Epithelial cell of esophagus (primary cell): ENCODE measurements around the gene ODAD4.

Experiments
- DNase-seq: peaks from one replicate; pipeline ENCODE4 v3.0.0; 2010; ENCODE audit warnings: low read depth
- H3K4me3 ChIP-seq: 2 replicates; pipeline ENCODE4 v1.5.1; 2011; ENCODE audit warnings: mild to moderate bottlenecking, low read length, control low read depth
- TF ChIP-seq, protein P1 (sequence below): IDR thresholded peaks from 2 replicates; pipeline ENCODE4 v1.5.1; 2011; ENCODE audit warnings: low read depth, mild to moderate bottlenecking, low read length, control low read depth, inconsistent platforms; ENCODE audit not compliant: insufficient read depth; ENCODE audit errors: missing control alignments

Gene ODAD4

DNA sequence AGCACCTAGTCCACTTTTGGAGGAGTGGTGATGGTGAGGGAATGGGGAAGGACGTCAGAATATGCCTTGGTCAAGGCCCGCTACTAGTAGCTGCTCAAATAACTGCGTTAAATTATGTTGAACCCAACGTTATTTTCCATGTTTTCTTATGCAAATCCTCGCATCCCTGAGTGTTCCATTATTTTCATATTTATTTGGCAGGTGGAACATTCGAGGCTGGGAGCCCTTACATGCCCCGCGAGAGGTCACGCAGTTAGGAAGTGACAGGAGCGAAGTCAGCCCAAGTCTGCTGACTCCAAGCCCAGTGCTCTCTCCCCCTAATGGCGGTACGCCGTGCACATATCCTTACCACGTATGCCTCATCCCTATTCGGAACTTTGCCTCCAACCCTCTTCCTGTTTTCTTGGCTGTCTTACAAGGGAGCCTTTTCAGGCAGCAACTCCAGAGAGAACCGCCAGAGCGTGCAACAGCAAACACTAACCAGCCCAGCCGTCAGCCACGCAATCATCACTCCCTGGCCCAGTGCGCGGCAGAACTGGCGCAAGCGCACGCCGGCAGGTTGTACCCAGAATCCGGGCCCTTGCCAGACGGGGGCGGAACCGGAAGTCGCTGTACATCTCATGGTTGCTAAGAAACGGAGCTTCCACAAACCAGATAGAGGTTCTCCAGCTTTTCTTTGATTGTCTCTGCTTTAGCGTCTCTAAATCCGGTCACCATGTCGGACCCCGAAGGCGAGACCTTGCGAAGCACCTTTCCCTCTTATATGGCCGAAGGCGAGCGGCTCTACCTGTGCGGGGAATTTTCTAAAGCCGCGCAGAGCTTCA, at the start of gene ODAD4:
Gene ODAD4, plus strand, starts transcription at position 609 of the 824 bp plus-strand sequence. Its CDS starts 107 bp downstream, at position 716.
- TF ChIP-seq, protein P1, sequence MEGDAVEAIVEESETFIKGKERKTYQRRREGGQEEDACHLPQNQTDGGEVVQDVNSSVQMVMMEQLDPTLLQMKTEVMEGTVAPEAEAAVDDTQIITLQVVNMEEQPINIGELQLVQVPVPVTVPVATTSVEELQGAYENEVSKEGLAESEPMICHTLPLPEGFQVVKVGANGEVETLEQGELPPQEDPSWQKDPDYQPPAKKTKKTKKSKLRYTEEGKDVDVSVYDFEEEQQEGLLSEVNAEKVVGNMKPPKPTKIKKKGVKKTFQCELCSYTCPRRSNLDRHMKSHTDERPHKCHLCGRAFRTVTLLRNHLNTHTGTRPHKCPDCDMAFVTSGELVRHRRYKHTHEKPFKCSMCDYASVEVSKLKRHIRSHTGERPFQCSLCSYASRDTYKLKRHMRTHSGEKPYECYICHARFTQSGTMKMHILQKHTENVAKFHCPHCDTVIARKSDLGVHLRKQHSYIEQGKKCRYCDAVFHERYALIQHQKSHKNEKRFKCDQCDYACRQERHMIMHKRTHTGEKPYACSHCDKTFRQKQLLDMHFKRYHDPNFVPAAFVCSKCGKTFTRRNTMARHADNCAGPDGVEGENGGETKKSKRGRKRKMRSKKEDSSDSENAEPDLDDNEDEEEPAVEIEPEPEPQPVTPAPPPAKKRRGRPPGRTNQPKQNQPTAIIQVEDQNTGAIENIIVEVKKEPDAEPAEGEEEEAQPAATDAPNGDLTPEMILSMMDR: peak; percentile 68
- peak within 1 kb of the TSS; percentile 59 for H3K4me3 ChIP-seq
- peak; percentile 99 for DNase-seq

DNA sequence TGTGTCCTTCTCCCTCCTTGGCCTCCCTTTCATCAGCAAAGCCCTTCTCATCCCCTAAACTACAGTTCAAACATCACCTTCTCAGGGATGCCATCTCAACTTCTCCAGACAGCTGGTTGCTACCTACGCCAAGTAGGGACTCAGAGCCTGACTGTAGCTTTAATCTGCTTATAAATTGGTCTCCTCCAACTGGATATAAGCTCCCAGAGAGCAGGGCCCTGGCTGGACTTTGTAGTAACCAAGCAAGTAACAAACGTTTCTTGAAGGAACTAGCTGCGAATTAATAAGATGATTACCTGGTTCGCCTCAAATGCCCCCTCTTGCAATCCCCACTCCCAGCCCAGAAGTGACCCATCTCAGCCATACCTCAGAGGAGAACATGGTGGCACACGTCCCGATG, 47.7 kb upstream of the ODAD4 start:
- no peak overlapping the region for H3K4me3 ChIP-seq
- TF ChIP-seq, protein P1: no peak
- DNase-seq: no peak

- H3K4me3 ChIP-seq: no peak overlapping the region
- no peak for DNase-seq
- TF ChIP-seq, protein P1: peak; percentile 40
Measured at GRCh38 chr17:41885733-41886132, 44.7 kb upstream of the ODAD4 start.

DNA sequence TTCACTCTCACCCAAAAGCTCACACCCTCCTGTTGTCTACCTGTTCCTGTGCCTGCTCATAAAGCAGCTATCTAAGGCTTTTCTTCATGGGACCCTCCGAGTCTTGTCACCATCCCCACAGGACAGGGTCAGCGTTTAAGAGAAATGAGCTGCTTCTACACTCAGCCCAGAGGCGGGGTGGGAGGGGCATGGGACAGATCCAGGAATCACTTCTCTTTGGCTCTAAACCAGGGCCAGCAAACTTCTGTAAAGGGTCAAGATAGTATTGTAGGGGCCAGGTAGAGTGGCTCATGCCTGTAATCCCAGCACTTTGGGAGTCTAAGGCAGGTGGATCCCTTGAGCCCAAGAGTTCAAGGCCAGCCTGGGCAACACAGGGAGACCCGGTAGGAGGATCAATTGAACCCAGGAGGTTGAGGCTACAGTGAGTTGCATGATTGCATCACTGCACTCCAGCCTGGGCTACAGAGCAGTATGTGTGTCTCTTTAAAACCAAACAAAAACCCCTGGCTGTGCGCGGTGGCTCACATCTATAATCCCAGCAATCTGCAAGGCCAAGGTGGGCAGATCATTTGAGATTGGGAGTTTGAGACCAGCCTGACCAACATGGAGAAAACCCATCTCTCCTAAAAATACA, 42.0 kb upstream of the ODAD4 start:
- H3K4me3 ChIP-seq: no peak overlapping the region
- no peak for DNase-seq
- TF ChIP-seq, protein P1: no peak

- no peak overlapping the region for H3K4me3 ChIP-seq
- TF ChIP-seq, protein P1: no peak
- DNase-seq: no peak
Measured at GRCh38 chr17:41891135-41892020, 39.0 kb upstream of the ODAD4 start.

- H3K4me3 ChIP-seq: no peak overlapping the region
- TF ChIP-seq, protein P1: no peak
- DNase-seq: no peak
Measured at GRCh38 chr17:41892021-41892376, 38.4 kb upstream of the ODAD4 start.
